Measurements from ENCODE around the gene KIF16B. TPM values are rescaled to one million over a fixed set of nuclear protein-coding genes. Genes with fewer than 3 reads are reported as not detected.

Gene KIF16B
- total RNA-seq, 1 experiment from 2014 or later: 16.6 TPM

- H3K36me3 ChIP-seq (ENCODE audit: control insufficient read depth, insufficient read depth, low read length): no peaks in the 10 kb centered on the region
Measured at GRCh38 chr20:16308754-16309153, 264.5 kb downstream of the KIF16B start.

GRCh38 chr20:16302818-16303217 lies 270.4 kb downstream of the KIF16B start:
- no TSS peak for BruUV-seq (replicated peaks)
- Histone ChIP-seq H3K27me3 (ENCODE audit: control insufficient read depth, insufficient read depth, low read length) (no peaks in the 10 kb centered on the region), H3K4me1 (ENCODE audit: control insufficient read depth, insufficient read depth, low read length) (no peaks in the 10 kb centered on the region), H3K36me3 (ENCODE audit: control insufficient read depth, insufficient read depth, low read length) (no peaks in the 10 kb centered on the region), H3K27ac (ENCODE audit: low read length) (no peak overlapping the region), H3K9me3 (ENCODE audit: control insufficient read depth, insufficient read depth, low read depth, low read length) (peaks cover 10% of the 10 kb centered on the region; the same call in 1 of the 2 replicates), H3K4me3 (ENCODE audit: low read depth in 2 of 2, low read length in 2 of 2) (no peak overlapping the region)
- TF ChIP-seq SIN3A (IDR thresholded peaks at IDR 0.05; ENCODE audit: borderline replicate concordance, insufficient read depth, low read depth, low read length): no peak
- no peak for TF ChIP-seq CTCF (IDR thresholded peaks at IDR 0.05)
- TF ChIP-seq POLR2AphosphoS5 (IDR thresholded peaks at IDR 0.05; ENCODE audit: low read depth, low read length): no peak
- TF ChIP-seq REST (IDR thresholded peaks at IDR 0.05; ENCODE audit: insufficient read depth in 1 of 2, low read depth in 2 of 2, low read length in 1 of 2): no peak
- no peak for TF ChIP-seq TCF7L2 (IDR thresholded peaks at IDR 0.05; ENCODE audit: low read depth, low read length)
- no peak for DNase-seq (ENCODE audit: low read depth, low spot score)
- no peak for ATAC-seq
- ChIA-PET POLR2A (no interaction called here), CTCF (no interaction called here)
- in situ Hi-C loops (cut with HindIII; ENCODE audit: low pct_unique_long_range_greater_than_20kb, low sequenced_read_pairs) (no loop called here), intact Hi-C loops (cut with micrococcal nuclease; ENCODE audit: unreplicated experiment) (no loop called here)

More at GRCh38 chr20:16308754-16309153, 264.5 kb downstream of the KIF16B start:
- H3K27me3 ChIP-seq (ENCODE audit: control insufficient read depth, insufficient read depth, low read length): no peaks in the 10 kb centered on the region
- H3K4me3 ChIP-seq (ENCODE audit: low read depth in 2 of 2, low read length in 2 of 2): no peak overlapping the region
- intact Hi-C loops (cut with micrococcal nuclease; ENCODE audit: unreplicated experiment) (no loop called here), in situ Hi-C loops (cut with HindIII; ENCODE audit: low pct_unique_long_range_greater_than_20kb, low sequenced_read_pairs) (no loop called here)
- H3K9me3 ChIP-seq (ENCODE audit: control insufficient read depth, insufficient read depth, low read depth, low read length): no peaks in the 10 kb centered on the region
- BruUV-seq (replicated peaks): no TSS peak
- DNase-seq (ENCODE audit: low read depth, low spot score): no peak
- no peaks in the 10 kb centered on the region for H3K4me1 ChIP-seq (ENCODE audit: control insufficient read depth, insufficient read depth, low read length)
- CTCF ChIA-PET: no interaction called here
- no peak for ATAC-seq
- TF ChIP-seq REST (IDR thresholded peaks at IDR 0.05; ENCODE audit: insufficient read depth in 1 of 2, low read depth in 2 of 2, low read length in 1 of 2) (no peak), SIN3A (IDR thresholded peaks at IDR 0.05; ENCODE audit: borderline replicate concordance, insufficient read depth, low read depth, low read length) (no peak), TCF7L2 (IDR thresholded peaks at IDR 0.05; ENCODE audit: low read depth, low read length) (no peak)
- no peak overlapping the region for H3K27ac ChIP-seq (ENCODE audit: low read length)
- POLR2A ChIA-PET: no interaction called here
